Activated CD4-positive, alpha-beta memory T cell treated with anti-CD3 and anti-CD28 coated beads, Interleukin-2, amount 10 ng/mL, durations not matched to agents 7 days and 5 days (primary cell): Measurements from ENCODE around the gene SERPINH1. TPM values are rescaled to one million over a fixed set of nuclear protein-coding genes. Genes with fewer than 3 reads are reported as not detected.
A peak's percentile ranks its signal among the peaks of the same experiment; 100 is the strongest.
"Not testable (repeated sequence)": the region's sequence is repeated elsewhere in the genome, so short reads cannot be mapped to it uniquely, and the experiment has no call there.

Experiments used
- CTCF ChIA-PET: fragments of 350-600 bp; sonication (Branson Sonifier 250); formaldehyde crosslinking; loops from one replicate; lab custom pipeline; 2021; ENCODE audit warnings: antibody characterized with exemption, inconsistent platforms; lab: Charles Lee
- POLR2A ChIA-PET: fragments of 350-600 bp; sonication (Branson Sonifier 250); formaldehyde crosslinking; loops from one replicate; lab custom pipeline; 2021; ENCODE audit warnings: antibody characterized with exemption; lab: Charles Lee
- DNase-seq: peaks from one replicate; pipeline ENCODE4 v3.0.0-alpha.2; 2020
- H3K27ac Mint-ChIP-seq: one replicate; pipeline ENCODE4 v1.8.0; 2021; ENCODE audit warnings: mild to moderate bottlenecking, mixed read lengths
- H3K27me3 Mint-ChIP-seq: one replicate; pipeline ENCODE4 v1.8.0; 2021; ENCODE audit warnings: mixed read lengths
- H3K36me3 Mint-ChIP-seq: one replicate; pipeline ENCODE4 v1.8.0; 2021; ENCODE audit warnings: low read depth, mixed read lengths
- H3K4me1 Mint-ChIP-seq: one replicate; pipeline ENCODE4 v1.8.0; 2021; ENCODE audit warnings: mixed read lengths
- H3K4me3 Mint-ChIP-seq: one replicate; pipeline ENCODE4 v1.8.0; 2021; ENCODE audit warnings: mild to moderate bottlenecking, mixed read lengths
- H3K9me3 Mint-ChIP-seq: one replicate; pipeline ENCODE4 v1.8.0; 2021; ENCODE audit warnings: mixed read lengths
- total RNA-seq, 2 experiments: library from RNA; stranded (reverse); gene quantifications; one replicate each; pipeline ENCODE4 v1.2.3, GENCODE V29; 2021

The SERPINH1 gene
- total RNA-seq, 2 experiments from 2014 or later = 12.2 to 13.3 TPM

DNA sequence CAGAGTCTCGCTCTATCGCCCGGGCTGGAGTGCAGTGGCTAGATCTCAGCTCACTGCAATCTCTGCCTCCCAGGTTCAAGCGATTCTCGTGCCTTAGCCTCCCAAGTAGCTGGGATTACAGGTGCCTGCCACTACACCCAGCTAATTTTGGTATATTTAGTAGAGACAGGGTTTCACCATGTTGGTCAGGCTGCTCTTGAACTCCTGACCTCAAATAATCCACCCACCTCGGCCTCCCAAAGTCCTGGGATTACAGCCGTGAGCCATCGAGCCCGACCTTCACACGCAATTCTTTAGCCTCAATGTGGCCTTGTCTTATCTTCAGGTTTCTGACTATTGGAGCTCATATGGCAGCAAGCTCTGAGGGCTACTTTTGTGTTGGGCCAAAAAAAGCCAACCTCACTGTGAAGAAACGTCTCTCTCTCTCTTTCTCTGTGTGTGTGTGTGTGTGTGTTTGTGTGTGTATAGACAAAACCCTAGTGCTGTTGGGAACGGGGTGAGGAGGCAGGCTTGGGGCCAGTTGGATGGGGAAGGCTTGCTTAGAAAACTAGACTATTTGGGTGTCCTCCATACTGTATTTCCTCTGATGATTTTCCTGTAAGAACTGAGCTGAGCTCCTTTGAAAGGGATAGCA, 22.7 kb downstream of the SERPINH1 start:
- H3K9me3 Mint-ChIP-seq, H3K36me3 Mint-ChIP-seq, POLR2A ChIA-PET, DNase-seq, H3K27me3 Mint-ChIP-seq: not testable (repeated sequence)
- CTCF ChIA-PET = interaction anchor here (1.1 kb wide), 3 partner anchors 10 to 51 kb away, joined by 3 to 4 read pairs (median 3); partner anchors contain the start of gene SERPINH1
- H3K4me1 Mint-ChIP-seq = peaks cover 28% of the 10 kb centered on the region
- H3K27ac Mint-ChIP-seq = peak overlapping the region; percentile 48
- H3K4me3 Mint-ChIP-seq = peak overlapping the region; percentile 79

- ChIA-PET CTCF (interaction anchor here (1.1 to 1.7 kb wide), 2 partner anchors 14 to 52 kb away, joined by 3 to 4 read pairs; no protein-coding TSS in a partner anchor), POLR2A (no interaction called here)
- no peaks in the 10 kb centered on the region for H3K9me3 Mint-ChIP-seq
- H3K27me3 Mint-ChIP-seq = peaks cover 2% of the 10 kb centered on the region
- DNase-seq = no peak
- no peaks in the 10 kb centered on the region for H3K36me3 Mint-ChIP-seq
- H3K4me1 Mint-ChIP-seq = peaks cover 27% of the 10 kb centered on the region
- no peak overlapping the region for H3K4me3 Mint-ChIP-seq
- no peak overlapping the region for H3K27ac Mint-ChIP-seq
Measured at GRCh38 chr11:75585293-75585670, 23.2 kb downstream of the SERPINH1 start.

- peaks cover 24% of the 10 kb centered on the region for H3K4me1 Mint-ChIP-seq
- no peak for DNase-seq
- no peaks in the 10 kb centered on the region for H3K9me3 Mint-ChIP-seq
- H3K27me3 Mint-ChIP-seq = peaks cover 2% of the 10 kb centered on the region
- no peaks in the 10 kb centered on the region for H3K36me3 Mint-ChIP-seq
- no peak overlapping the region for H3K27ac Mint-ChIP-seq
- ChIA-PET CTCF (interaction anchor here (1.7 kb wide), 1 partner anchor 13 kb away, joined by 4 read pairs; no protein-coding TSS in a partner anchor), POLR2A (no interaction called here)
- H3K4me3 Mint-ChIP-seq = no peak overlapping the region
Measured at GRCh38 chr11:75586395-75586794, 24.3 kb downstream of the SERPINH1 start.

DNA sequence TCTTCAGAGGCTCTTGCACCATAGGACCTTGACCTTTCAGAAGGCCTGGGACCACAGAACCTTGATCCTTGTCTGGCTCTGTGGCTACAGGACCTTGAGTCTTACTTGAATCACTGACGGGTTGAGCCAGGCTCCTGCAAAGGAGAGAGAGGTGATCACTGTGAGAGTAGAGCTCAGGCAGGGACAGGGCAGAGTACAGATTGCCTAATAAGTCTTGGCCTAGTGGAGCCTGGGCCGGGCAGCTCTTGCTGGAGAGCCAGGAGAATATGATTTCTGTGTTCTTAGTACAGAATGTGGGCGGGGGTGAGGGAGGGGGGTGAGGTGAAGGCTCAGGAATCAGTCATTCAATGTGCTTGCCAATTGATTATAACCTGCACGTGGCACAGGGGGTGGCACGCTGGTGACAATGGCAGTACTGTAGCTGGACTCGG, 26.0 kb downstream of the SERPINH1 start:
- peaks cover 20% of the 10 kb centered on the region for H3K4me1 Mint-ChIP-seq
- H3K4me3 Mint-ChIP-seq = no peak overlapping the region
- ChIA-PET CTCF (no interaction called here), POLR2A (no interaction called here)
- no peaks in the 10 kb centered on the region for H3K9me3 Mint-ChIP-seq
- H3K27me3 Mint-ChIP-seq = peaks cover 6% of the 10 kb centered on the region
- H3K27ac Mint-ChIP-seq = no peak overlapping the region
- DNase-seq = no peak
- H3K36me3 Mint-ChIP-seq = no peaks in the 10 kb centered on the region

GRCh38 chr11:75589051-75589450, 27.0 kb downstream of the SERPINH1 start:
- Mint-ChIP-seq H3K36me3 (no peaks in the 10 kb centered on the region), H3K4me3 (no peak overlapping the region), H3K27ac (no peak overlapping the region), H3K9me3 (no peaks in the 10 kb centered on the region), H3K27me3 (peaks cover 6% of the 10 kb centered on the region), H3K4me1 (peaks cover 21% of the 10 kb centered on the region)
- no peak for DNase-seq
- CTCF ChIA-PET = no interaction called here
- POLR2A ChIA-PET = no interaction called here

DNA sequence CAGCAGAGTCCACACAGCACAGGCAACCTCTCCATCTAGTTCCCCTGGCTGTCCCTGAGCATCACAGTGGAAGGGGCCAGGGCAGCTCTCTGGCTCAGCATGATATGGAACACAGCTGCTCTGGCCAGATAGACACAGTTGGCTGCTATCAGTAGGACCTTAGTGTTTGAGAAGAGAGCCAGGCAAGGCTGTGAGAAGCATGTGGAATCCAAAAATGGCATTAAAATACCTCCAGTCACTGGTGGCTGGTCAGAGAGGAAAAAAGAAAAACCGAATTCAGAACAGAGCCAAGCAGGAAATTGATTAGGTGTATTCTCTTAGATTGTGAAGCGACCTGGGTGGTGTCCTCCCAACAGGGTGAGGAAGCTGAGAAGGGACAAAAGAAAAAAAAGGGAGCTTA, 27.9 kb downstream of the SERPINH1 start:
- Mint-ChIP-seq H3K4me1 (peaks cover 16% of the 10 kb centered on the region), H3K9me3 (no peaks in the 10 kb centered on the region), H3K36me3 (no peaks in the 10 kb centered on the region), H3K27ac (no peak overlapping the region), H3K27me3 (peaks cover 5% of the 10 kb centered on the region), H3K4me3 (no peak overlapping the region)
- POLR2A ChIA-PET = no interaction called here
- CTCF ChIA-PET = no interaction called here
- DNase-seq = no peak

- ChIA-PET CTCF (interaction anchor here (1.2 kb wide), 1 partner anchor 54 kb away, joined by 3 read pairs; no protein-coding TSS in a partner anchor), POLR2A (interaction anchor here (2.5 kb wide), 1 partner anchor 8 kb away, joined by 7 read pairs; no protein-coding TSS in a partner anchor)
- Mint-ChIP-seq H3K4me1 (peaks cover 15% of the 10 kb centered on the region), H3K27ac (no peak overlapping the region), H3K9me3 (no peaks in the 10 kb centered on the region), H3K4me3 (no peak overlapping the region), H3K36me3 (no peaks in the 10 kb centered on the region), H3K27me3 (peaks cover 8% of the 10 kb centered on the region)
- DNase-seq = no peak
Measured at GRCh38 chr11:75591371-75591770, 29.3 kb downstream of the SERPINH1 start.

DNA sequence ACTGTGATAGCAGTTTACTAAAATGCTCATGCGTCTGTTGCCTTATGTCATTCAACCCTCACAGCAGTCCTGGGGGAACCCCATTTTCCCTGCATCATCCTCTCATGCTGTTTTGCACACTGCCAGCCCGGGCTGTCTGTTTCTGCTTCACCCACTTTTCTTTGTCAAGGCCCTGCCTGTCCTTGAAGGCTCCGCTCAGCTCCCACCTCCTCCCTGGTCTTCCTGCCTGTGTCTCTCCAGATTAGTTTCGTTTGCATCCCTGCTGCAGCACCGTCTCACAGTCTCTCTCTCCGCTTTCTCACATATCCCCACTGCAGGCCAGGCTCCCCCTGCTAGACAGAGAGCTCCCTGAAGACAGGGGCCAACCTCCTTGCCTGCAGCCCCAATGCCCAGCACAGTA, 29.9 kb downstream of the SERPINH1 start:
- Mint-ChIP-seq H3K27ac (no peak overlapping the region), H3K4me1 (peaks cover 15% of the 10 kb centered on the region), H3K27me3 (peaks cover 9% of the 10 kb centered on the region), H3K36me3 (no peaks in the 10 kb centered on the region), H3K9me3 (no peaks in the 10 kb centered on the region), H3K4me3 (no peak overlapping the region)
- DNase-seq = no peak
- ChIA-PET POLR2A (interaction anchor here (2.5 kb wide), 1 partner anchor 9 kb away, joined by 7 read pairs; no protein-coding TSS in a partner anchor), CTCF (no interaction called here)

- H3K9me3 Mint-ChIP-seq = no peaks in the 10 kb centered on the region
- CTCF ChIA-PET = interaction anchor here (1.0 kb wide), 1 partner anchor 61 kb away, joined by 3 read pairs; no protein-coding TSS in a partner anchor
- H3K4me3 Mint-ChIP-seq = no peak overlapping the region
- no peaks in the 10 kb centered on the region for H3K36me3 Mint-ChIP-seq
- H3K27me3 Mint-ChIP-seq = peaks cover 14% of the 10 kb centered on the region
- POLR2A ChIA-PET = interaction anchor here (2.5 kb wide), 1 partner anchor 10 kb away, joined by 7 read pairs; no protein-coding TSS in a partner anchor
- H3K27ac Mint-ChIP-seq = no peak overlapping the region
- no peak for DNase-seq
- H3K4me1 Mint-ChIP-seq = peaks cover 15% of the 10 kb centered on the region
Measured at GRCh38 chr11:75592715-75593114, 30.7 kb downstream of the SERPINH1 start.

DNA sequence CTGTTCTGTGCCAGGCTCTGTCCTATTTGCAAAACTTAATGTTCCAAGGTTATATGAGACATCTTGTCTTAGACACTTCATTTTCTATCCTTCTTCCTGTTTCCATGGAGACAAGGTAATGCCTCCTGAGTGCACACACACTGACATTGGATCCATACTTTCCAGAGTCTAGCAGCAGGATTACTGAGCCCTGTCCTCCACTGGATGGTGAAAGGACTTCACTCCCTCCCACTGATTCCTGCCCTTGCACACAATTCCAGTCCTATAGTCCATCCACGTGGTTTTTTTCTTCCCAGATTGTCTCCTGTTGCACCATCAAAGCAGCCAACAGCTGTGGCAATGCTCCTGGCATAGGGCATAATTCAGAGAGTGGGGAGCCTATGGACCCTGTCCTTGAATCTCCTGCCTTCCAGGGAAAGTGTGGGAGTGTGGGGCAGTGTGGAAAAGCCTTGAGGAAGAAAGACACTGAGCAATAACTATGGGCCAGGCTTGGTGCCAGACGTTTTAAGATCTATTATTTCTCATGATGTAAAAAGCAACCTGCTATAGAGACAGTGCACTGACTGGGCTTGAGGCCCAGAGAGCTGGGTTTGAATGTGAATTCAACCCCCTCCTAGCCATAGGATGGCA, 31.3 kb downstream of the SERPINH1 start:
- no peaks in the 10 kb centered on the region for H3K36me3 Mint-ChIP-seq
- no peaks in the 10 kb centered on the region for H3K9me3 Mint-ChIP-seq
- CTCF ChIA-PET = interaction anchor here (0.7 to 1.1 kb wide), 3 partner anchors 14 to 62 kb away, joined by 3 read pairs; no protein-coding TSS in a partner anchor
- no peak overlapping the region for H3K4me3 Mint-ChIP-seq
- peaks cover 15% of the 10 kb centered on the region for H3K4me1 Mint-ChIP-seq
- no peak for DNase-seq
- no peak overlapping the region for H3K27ac Mint-ChIP-seq
- POLR2A ChIA-PET = interaction anchor here (2.5 kb wide), 1 partner anchor 10 kb away, joined by 7 read pairs; no protein-coding TSS in a partner anchor
- H3K27me3 Mint-ChIP-seq = peaks cover 14% of the 10 kb centered on the region

DNA sequence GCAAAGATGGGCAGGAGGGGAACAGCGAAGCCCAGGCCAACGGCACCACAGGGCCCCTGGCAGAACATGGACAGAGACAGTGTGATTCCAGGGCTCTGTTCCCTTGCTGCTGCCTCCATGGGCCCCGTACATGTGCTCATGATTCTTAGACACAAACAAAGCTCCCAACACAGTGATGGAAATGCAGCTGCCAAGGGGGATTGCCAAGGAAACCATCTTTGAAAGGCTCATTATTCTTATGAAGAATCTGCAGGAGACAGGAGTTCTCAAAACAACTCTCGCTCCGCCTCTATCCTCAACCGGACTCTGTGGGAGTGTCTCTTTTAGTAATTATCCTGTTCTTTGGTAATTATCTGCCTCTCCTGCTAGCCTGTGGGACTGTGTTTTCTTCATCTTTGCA, 32.2 kb downstream of the SERPINH1 start:
- no peak overlapping the region for H3K4me3 Mint-ChIP-seq

DNA sequence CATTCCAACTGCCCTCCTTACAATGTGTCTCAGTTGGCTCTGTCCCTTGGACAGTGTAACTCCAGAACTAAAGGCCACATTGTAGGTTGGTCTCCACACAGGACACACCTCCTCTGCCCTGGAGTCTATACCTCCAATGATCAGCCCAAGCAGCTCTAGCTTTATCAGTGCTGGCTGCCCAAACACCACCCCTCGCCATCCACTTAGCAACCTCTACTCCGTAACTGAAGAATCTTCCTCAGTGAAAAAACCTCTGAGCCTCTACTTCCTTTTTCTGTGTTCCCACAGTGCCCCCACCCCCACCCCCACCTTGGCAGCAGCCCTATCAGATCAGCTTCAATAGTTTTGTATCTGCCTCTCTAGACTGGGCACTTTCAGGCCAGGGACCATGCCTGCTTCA, 33.4 kb downstream of the SERPINH1 start:
- ChIA-PET CTCF (interaction anchor here (0.8 to 1.1 kb wide), 3 partner anchors 11 to 110 kb away, joined by 3 to 4 read pairs (median 3); no protein-coding TSS in a partner anchor), POLR2A (no interaction called here)
- H3K4me1 Mint-ChIP-seq = peaks cover 15% of the 10 kb centered on the region
- no peak for DNase-seq
- peaks cover 19% of the 10 kb centered on the region for H3K27me3 Mint-ChIP-seq
- no peaks in the 10 kb centered on the region for H3K9me3 Mint-ChIP-seq
- no peak overlapping the region for H3K4me3 Mint-ChIP-seq
- no peak overlapping the region for H3K27ac Mint-ChIP-seq
- H3K36me3 Mint-ChIP-seq = no peaks in the 10 kb centered on the region

More for the DNA sequence above, 32.2 kb downstream of the SERPINH1 start:
- H3K36me3 Mint-ChIP-seq = no peaks in the 10 kb centered on the region
- H3K27me3 Mint-ChIP-seq = peaks cover 18% of the 10 kb centered on the region
- CTCF ChIA-PET = interaction anchor here (1.1 kb wide), 1 partner anchor 13 kb away, joined by 3 read pairs; no protein-coding TSS in a partner anchor
- no peak overlapping the region for H3K27ac Mint-ChIP-seq
- POLR2A ChIA-PET = no interaction called here
- H3K9me3 Mint-ChIP-seq = no peaks in the 10 kb centered on the region
- DNase-seq = no peak
- peaks cover 15% of the 10 kb centered on the region for H3K4me1 Mint-ChIP-seq

GRCh38 chr11:75596914-75597313, 34.9 kb downstream of the SERPINH1 start:
- H3K4me3 Mint-ChIP-seq = no peak overlapping the region
- POLR2A ChIA-PET = no interaction called here
- H3K27me3 Mint-ChIP-seq = peaks cover 24% of the 10 kb centered on the region
- H3K4me1 Mint-ChIP-seq = peaks cover 14% of the 10 kb centered on the region
- no peak for DNase-seq
- CTCF ChIA-PET = interaction anchor here (0.8 to 1.5 kb wide), 3 partner anchors 15 to 109 kb away, joined by 3 to 5 read pairs (median 3); no protein-coding TSS in a partner anchor
- no peaks in the 10 kb centered on the region for H3K36me3 Mint-ChIP-seq
- no peaks in the 10 kb centered on the region for H3K9me3 Mint-ChIP-seq
- H3K27ac Mint-ChIP-seq = no peak overlapping the region
